HG03139 (cell line): Measurements from ENCODE around the gene SHMT2.

Experiments
- ATAC-seq: cut with Tn5 transposase; IDR thresholded peaks from one replicate; pipeline ENCODE4 v1.9.1; 2021; ENCODE audit not compliant: unreplicated experiment

SHMT2 gene

GRCh38 chr12:57213763-57214397 is 15.6 kb upstream of the SHMT2 start:
- ATAC-seq, result no peak

- ATAC-seq, result no peak
Observed at GRCh38 chr12:57214398-57214781, 15.1 kb upstream of the SHMT2 start.

- no peak for ATAC-seq
Observed at GRCh38 chr12:57215065-57215464, 14.4 kb upstream of the SHMT2 start.

- ATAC-seq, result no peak
Observed at GRCh38 chr12:57215668-57216013, 13.9 kb upstream of the SHMT2 start.

- ATAC-seq, result no peak
Observed at GRCh38 chr12:57216014-57216911, 13.2 kb upstream of the SHMT2 start, which contains the start of gene NXPH4. NXPH4 (plus strand) TSS chr12:57216794; CDS start chr12:57216970, 176 bp downstream.

GRCh38 chr12:57216921-57217879 is 12.3 kb upstream of the SHMT2 start:
- no peak for ATAC-seq

GRCh38 chr12:57218030-57218853 is 11.3 kb upstream of the SHMT2 start:
- ATAC-seq, result no peak

- ATAC-seq, result no peak
Observed at GRCh38 chr12:57219205-57219992, 10.1 kb upstream of the SHMT2 start.

- ATAC-seq, result no peak
Observed at GRCh38 chr12:57219993-57220754, 9.3 kb upstream of the SHMT2 start.

- no peak for ATAC-seq
Observed at GRCh38 chr12:57220770-57221168, 8.7 kb upstream of the SHMT2 start.

GRCh38 chr12:57221169-57221917 is 8.2 kb upstream of the SHMT2 start:
- no peak for ATAC-seq

- no peak for ATAC-seq
Observed at GRCh38 chr12:57222286-57223190, 7.0 kb upstream of the SHMT2 start.

- no peak for ATAC-seq
Observed at GRCh38 chr12:57223191-57224165, 6.0 kb upstream of the SHMT2 start.

- ATAC-seq, result no peak
Observed at GRCh38 chr12:57224278-57224972, 5.1 kb upstream of the SHMT2 start.

- ATAC-seq, result no peak
Observed at GRCh38 chr12:57224973-57225679, 4.4 kb upstream of the SHMT2 start.
